Central memory CD8-positive, alpha-beta T cell (primary cell): ENCODE results near the gene TCF4.

Experiments used
- ATAC-seq: fragments of 150-1000 bp; cut with Tn5 transposase; replicated peaks from 2 replicates; pipeline ENCODE4 v1.10.0; 2022; ENCODE audit warnings: mild to moderate bottlenecking, moderate FRiP score, moderate number of reproducible peaks; ENCODE audit not compliant: poor library complexity, severe bottlenecking; ENCODE audit errors: extremely low read depth
- DNase-seq, 2 donors: peaks; one replicate each; pipeline ENCODE4 v3.0.0; 2021; ENCODE audit warnings: low spot score in 2 of 2
- H3K27ac Mint-ChIP-seq: one replicate; pipeline ENCODE4 v1.8.0; 2022; ENCODE audit warnings: low read depth, mild to moderate bottlenecking, moderate library complexity, mixed read lengths
- H3K27me3 Mint-ChIP-seq: one replicate; pipeline ENCODE4 v1.8.0; 2022; ENCODE audit warnings: mixed read lengths
- H3K36me3 Mint-ChIP-seq: one replicate; pipeline ENCODE4 v1.8.0; 2022; ENCODE audit warnings: mild to moderate bottlenecking, moderate library complexity, mixed read lengths; ENCODE audit not compliant: insufficient read depth
- H3K4me1 Mint-ChIP-seq: one replicate; pipeline ENCODE4 v1.8.0; 2022; ENCODE audit warnings: mixed read lengths
- H3K4me3 Mint-ChIP-seq: one replicate; pipeline ENCODE4 v1.8.0; 2022; ENCODE audit warnings: mild to moderate bottlenecking, moderate library complexity, mixed read lengths
- H3K9me3 Mint-ChIP-seq: one replicate; pipeline ENCODE4 v1.8.0; 2022; ENCODE audit warnings: mixed read lengths

The TCF4 gene

DNA sequence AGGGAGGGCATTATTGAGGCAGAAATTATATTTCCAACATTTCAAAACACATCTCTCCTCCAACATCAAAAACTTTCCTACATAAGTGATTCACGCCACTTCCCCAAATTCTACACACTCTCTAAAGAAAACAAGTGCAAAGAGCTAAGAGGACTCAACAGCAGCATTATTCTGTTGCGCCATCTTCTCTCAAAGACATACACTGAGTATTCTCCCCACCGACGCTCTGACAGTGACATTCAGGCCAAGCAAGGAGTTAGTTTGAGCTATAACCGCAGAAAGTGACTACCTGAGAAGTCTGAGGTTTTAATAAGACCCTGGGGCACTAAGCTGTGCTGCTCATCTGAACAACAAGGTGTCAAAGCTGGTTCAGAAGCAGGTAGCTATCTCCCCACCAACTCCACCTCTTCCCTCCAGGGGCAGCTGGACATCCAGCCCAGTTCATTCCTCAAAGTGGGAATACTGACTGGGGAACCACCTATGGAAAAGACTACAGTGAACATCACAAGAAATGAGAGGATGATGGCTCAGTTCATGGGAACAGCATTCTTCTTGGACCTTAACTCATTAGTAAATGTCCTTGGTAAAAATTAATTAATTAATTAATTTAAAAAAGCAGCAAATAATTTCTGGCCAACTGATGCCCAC lies 319.2 kb downstream of the TCF4 start:
- ATAC-seq: no peak

DNA sequence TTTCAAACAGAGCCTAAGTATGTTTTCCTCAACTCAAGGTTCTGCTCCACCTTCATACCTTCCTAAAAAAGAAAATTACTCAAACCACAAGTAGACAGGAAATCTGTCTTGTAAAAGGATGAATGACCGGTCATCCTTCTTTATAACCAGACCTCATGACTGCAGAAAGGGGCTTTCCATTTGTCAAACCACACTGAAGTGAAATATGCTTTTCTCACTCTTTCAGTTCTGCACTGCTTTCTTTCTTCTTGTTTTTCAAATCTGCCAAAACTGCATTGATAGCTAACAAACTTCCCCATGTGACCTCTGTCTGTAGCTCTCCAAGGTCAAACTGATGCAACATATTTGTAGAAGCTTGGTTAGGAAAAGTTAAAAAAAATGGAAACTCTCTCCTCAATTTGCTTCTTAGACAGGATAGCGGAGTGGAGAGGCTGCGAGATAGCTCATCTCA lies 319.8 kb downstream of the TCF4 start:
- Mint-ChIP-seq H3K36me3 (peaks cover 3% of the 10 kb centered on the region), H3K27ac (no peak overlapping the region), H3K9me3 (peaks cover 4% of the 10 kb centered on the region), H3K4me3 (no peak overlapping the region), H3K4me1 (no peaks in the 10 kb centered on the region), H3K27me3 (no peaks in the 10 kb centered on the region)
- no peak for ATAC-seq
- no peak for DNase-seq

More for the DNA sequence above, 319.2 kb downstream of the TCF4 start:
- H3K27ac Mint-ChIP-seq: no peak overlapping the region
- H3K27me3 Mint-ChIP-seq: no peaks in the 10 kb centered on the region
- H3K4me3 Mint-ChIP-seq: no peak overlapping the region
- peaks cover 4% of the 10 kb centered on the region for H3K9me3 Mint-ChIP-seq
- no peaks in the 10 kb centered on the region for H3K4me1 Mint-ChIP-seq
- H3K36me3 Mint-ChIP-seq: peaks cover 3% of the 10 kb centered on the region
- DNase-seq: no peak

DNA sequence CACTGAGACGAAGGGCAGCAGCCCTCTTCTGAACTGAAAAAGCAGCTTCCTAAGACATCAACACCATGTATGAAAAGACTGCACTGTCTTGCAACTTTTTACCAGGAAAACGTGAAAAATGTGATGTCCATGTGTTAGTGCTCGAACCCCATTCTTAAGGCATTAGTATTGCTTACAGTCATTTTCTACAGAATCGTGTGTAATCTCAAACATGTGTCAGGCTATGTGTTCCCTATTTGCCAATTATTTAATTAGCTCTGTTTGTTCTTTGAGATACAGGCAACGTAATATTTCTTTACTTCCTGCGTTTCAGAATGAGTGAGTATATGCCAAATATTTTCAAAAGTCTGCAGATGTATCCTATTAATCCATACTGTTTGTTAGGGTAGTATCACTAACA lies 321.0 kb downstream of the TCF4 start:
- no peak overlapping the region for H3K4me3 Mint-ChIP-seq
- no peaks in the 10 kb centered on the region for H3K27me3 Mint-ChIP-seq
- DNase-seq (no peak), ATAC-seq (no peak)
- H3K9me3 Mint-ChIP-seq: no peaks in the 10 kb centered on the region
- no peaks in the 10 kb centered on the region for H3K4me1 Mint-ChIP-seq
- H3K27ac Mint-ChIP-seq: no peak overlapping the region
- H3K36me3 Mint-ChIP-seq: peaks cover 3% of the 10 kb centered on the region

DNA sequence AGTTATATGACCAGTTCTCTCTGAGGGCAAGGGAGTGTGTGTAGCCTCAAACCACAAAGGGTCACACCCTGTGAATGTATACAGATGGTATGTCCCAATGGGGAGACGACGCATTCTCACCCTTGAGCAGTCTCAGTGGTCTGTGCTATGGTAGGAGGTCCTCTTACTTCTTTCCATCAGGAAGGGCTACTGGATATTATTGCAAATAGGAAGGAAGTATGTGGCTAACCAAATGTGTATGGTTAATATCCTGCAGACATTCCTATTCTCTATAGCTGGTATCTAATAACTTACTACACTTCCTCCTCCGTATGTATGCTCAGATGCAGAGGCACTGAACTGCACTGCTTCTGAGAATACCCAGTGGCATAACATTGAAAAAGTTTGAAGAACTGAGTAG lies 322.0 kb downstream of the TCF4 start:
- Mint-ChIP-seq H3K9me3 (no peaks in the 10 kb centered on the region), H3K27ac (no peak overlapping the region), H3K36me3 (peaks cover 3% of the 10 kb centered on the region), H3K27me3 (no peaks in the 10 kb centered on the region), H3K4me1 (no peaks in the 10 kb centered on the region), H3K4me3 (no peak overlapping the region)
- DNase-seq (no peak), ATAC-seq (no peak)

DNA sequence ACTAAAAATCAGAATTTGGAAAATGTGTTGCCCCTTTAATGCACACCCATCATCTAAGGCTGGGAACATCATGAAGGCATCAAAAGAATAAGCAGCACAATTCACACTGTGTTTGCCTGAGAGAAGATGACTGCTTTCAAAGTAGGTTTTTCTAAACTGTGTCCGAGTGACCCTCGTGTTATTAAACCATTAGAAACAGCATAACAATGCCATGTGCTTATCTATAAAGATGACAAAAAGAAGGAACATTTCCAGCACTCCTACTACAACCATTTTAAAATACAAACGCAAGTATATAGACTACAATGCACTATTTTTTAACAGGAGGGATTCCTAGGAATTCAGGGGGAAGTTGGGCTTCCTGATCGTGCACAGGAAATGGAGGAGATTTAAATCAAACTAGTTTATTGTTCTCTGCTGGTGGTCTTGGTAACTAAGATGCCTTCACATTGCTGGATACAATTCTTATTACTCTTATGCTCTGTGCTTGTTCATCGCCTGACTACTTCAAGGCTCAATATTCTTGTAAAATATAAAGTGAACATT lies 322.8 kb downstream of the TCF4 start:
- no peaks in the 10 kb centered on the region for H3K4me1 Mint-ChIP-seq
- peaks cover 3% of the 10 kb centered on the region for H3K36me3 Mint-ChIP-seq
- no peak for ATAC-seq
- H3K4me3 Mint-ChIP-seq: no peak overlapping the region
- no peak overlapping the region for H3K27ac Mint-ChIP-seq
- no peak for DNase-seq
- H3K9me3 Mint-ChIP-seq: no peaks in the 10 kb centered on the region
- no peaks in the 10 kb centered on the region for H3K27me3 Mint-ChIP-seq

DNA sequence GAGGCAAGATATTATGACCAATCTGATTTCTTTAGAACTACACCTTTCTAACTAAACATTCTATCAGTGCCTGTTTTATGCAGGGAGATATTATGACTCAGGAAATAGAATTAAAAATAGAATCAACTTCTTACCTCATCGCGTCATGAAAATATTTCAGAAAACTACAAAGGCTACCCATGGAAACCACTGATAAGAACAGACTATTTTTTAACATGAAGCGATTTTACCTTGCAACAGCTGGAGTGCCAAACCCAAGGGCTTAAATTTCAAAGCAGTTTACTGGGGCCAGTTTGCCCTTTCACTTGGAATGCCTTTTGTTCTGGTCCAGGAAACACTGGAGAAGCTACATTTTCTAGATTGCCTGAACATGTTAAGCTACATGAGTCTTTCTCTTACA lies 323.9 kb downstream of the TCF4 start:
- H3K4me1 Mint-ChIP-seq: no peaks in the 10 kb centered on the region
- no peak overlapping the region for H3K4me3 Mint-ChIP-seq
- no peaks in the 10 kb centered on the region for H3K36me3 Mint-ChIP-seq
- H3K9me3 Mint-ChIP-seq: no peaks in the 10 kb centered on the region
- ATAC-seq (no peak), DNase-seq (no peak)
- no peak overlapping the region for H3K27ac Mint-ChIP-seq
- H3K27me3 Mint-ChIP-seq: no peaks in the 10 kb centered on the region

DNA sequence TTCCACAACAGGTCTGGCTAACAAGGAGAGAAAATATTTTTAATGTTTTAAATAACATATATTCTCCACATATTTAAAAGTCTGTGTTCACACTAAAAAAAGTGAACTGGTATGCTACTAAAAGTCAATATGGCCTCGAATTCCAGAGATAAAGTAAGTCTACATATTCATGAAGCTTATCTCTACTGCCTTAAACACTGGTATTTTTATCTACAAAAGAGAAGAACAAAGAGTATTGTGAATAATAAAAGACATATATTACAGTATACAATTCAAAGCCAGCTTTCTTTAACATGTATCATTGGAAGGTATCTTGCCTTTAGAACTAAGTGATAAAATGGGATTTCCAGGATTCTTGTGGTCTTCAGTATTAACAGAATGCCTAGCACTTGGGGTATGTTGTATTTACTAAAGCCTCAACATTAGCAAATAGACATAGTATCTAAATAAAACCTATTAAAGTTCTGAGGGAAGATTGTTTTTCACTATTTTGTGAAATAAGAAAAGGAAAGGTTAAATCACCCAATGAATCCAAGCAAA lies 325.9 kb downstream of the TCF4 start:
- DNase-seq: no peak
- H3K4me3 Mint-ChIP-seq: no peak overlapping the region
- no peak overlapping the region for H3K27ac Mint-ChIP-seq
- no peaks in the 10 kb centered on the region for H3K4me1 Mint-ChIP-seq
- H3K27me3 Mint-ChIP-seq: no peaks in the 10 kb centered on the region
- H3K36me3 Mint-ChIP-seq: no peaks in the 10 kb centered on the region
- ATAC-seq: no peak
- H3K9me3 Mint-ChIP-seq: no peaks in the 10 kb centered on the region

DNA sequence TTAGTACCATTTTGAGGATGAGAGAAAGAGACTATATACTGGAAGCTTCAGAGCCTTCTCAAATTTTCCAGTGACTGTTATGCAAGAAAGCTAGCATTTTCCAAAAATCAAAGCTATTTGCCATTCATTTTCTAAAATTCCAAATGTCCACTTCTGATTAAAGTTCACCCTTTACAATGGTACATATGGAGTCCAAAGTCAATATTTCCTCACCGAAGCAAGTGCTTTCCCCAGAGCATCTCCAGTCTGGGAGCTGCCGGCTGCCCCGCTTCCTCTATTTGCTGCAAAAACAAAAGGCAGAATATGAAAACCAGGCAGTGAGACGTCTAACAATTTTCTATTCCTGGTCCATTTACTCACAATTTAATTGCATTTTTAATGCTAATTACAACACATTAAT lies 326.7 kb downstream of the TCF4 start:
- Mint-ChIP-seq H3K4me3 (no peak overlapping the region), H3K27ac (no peak overlapping the region), H3K27me3 (no peaks in the 10 kb centered on the region), H3K9me3 (no peaks in the 10 kb centered on the region), H3K4me1 (no peaks in the 10 kb centered on the region), H3K36me3 (no peaks in the 10 kb centered on the region)
- no peak for DNase-seq
- ATAC-seq: no peak

DNA sequence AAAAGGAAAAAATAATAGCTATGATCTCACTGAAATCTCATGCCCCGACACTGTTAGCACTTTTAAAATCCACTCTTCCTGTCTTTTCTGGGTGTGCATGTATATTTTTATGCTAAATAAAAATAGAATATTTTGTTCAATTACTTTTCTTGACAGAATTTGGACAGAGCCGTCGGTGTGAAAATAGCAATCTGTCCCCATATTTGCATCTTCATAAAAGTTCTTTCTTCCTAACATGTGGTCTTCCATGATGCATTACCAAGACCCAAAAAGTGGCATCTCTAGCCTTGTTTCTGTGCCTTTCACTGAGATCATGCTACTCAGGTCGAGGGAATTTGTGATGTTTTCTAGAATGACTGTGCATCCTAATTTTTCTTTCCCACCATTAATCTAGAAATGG lies 329.9 kb downstream of the TCF4 start:
- Mint-ChIP-seq H3K36me3 (no peaks in the 10 kb centered on the region), H3K4me3 (no peak overlapping the region), H3K27me3 (no peaks in the 10 kb centered on the region), H3K9me3 (no peaks in the 10 kb centered on the region), H3K4me1 (no peaks in the 10 kb centered on the region), H3K27ac (no peak overlapping the region)
- ATAC-seq: no peak
- no peak for DNase-seq

DNA sequence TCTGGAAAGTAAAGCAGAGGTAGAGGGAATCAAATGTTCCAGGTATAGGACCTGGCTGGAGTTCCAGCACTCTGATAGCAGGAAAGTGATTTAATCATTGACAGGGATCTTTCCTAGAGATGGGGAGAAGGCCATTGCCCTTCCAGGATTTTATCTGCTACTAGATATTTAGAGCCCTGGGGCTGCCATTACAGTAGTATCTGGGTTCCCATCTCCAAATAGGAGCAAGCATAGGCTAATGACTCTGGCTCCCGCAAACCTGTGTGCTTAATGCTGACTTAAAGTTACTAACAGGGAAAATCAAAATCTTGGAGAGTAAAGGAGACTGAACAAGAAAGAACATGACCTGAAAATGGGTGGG lies 331.1 kb downstream of the TCF4 start:
- Mint-ChIP-seq H3K4me3 (no peak overlapping the region), H3K27me3 (no peaks in the 10 kb centered on the region), H3K9me3 (no peaks in the 10 kb centered on the region), H3K36me3 (no peaks in the 10 kb centered on the region), H3K27ac (no peak overlapping the region), H3K4me1 (no peaks in the 10 kb centered on the region)
- ATAC-seq: no peak
- DNase-seq: no peak

DNA sequence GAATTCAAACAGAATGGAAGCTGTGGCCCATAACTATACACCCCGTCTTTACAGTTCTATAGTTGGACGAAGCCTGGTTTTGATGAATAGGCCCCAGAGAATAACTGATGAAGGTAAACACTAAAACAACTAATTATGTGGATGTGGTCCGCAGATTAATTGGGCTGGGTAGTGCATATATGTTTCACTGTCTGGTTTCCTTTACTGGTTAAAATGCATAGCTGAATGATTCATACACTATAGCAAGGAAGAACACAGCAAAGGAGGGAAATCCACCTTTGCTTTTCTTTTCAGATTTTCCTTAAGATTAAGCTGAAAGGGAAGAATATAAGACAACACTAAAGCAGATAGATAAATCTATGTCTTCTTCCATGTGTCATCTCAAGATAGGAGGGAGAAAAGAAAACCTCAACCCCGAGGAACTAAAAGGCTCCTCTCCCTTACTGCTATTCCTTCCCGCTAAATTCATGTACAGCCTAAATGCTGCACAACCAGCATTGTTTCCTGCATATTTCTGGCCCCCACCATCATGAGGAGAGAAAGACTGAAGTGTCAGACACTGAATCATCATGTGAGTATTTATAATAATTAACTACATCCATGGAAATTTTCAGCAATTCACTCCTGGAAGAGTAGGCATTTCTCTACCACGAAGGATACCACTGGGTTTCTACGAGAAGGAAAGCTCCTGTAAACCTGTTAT lies 331.6 kb downstream of the TCF4 start:
- no peak overlapping the region for H3K27ac Mint-ChIP-seq
- ATAC-seq (no peak), DNase-seq (no peak)
- H3K4me3 Mint-ChIP-seq: no peak overlapping the region
- H3K4me1 Mint-ChIP-seq: no peaks in the 10 kb centered on the region
- no peaks in the 10 kb centered on the region for H3K9me3 Mint-ChIP-seq
- peaks cover 1% of the 10 kb centered on the region for H3K36me3 Mint-ChIP-seq
- no peaks in the 10 kb centered on the region for H3K27me3 Mint-ChIP-seq

DNA sequence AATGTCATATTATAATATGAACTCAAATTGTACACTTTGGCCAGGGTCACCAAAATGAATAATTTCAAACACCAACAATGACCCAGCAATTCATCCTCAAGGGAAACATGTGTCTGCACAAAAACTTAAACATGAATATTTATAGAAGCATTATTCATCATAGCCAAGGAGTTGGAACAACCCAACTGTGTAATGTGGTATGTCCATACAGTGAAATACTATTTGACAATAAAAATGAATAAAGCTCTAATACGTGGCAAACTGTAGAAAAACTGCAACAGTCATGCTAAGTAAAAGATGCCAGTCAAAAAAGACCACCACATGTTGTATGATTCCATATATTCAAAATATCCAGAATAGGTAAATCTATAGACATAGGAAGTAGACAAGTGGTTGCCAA lies 334.2 kb downstream of the TCF4 start:
- peaks cover 1% of the 10 kb centered on the region for H3K36me3 Mint-ChIP-seq

DNA sequence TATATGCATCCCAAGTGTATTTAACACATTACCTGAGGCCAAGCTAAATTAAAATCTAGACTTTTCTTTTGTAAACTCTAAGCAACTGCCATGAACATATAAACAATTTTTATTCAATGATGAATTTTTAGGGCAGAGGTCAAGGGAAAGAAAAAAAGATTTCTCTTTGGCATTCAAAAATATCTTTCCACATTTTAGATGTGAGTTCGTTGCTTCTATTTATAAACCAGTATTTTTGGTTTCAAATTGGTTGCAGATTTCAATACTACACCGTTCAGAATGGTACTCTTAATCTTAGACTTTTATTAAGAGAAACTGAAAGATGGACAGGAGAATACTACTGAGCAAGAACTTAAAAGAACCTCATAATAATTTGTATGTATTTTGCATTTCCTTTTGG lies 335.1 kb downstream of the TCF4 start:
- H3K4me1 Mint-ChIP-seq: no peaks in the 10 kb centered on the region
- no peak overlapping the region for H3K27ac Mint-ChIP-seq
- no peaks in the 10 kb centered on the region for H3K27me3 Mint-ChIP-seq
- H3K9me3 Mint-ChIP-seq: no peaks in the 10 kb centered on the region
- ATAC-seq (no peak), DNase-seq (no peak)
- H3K36me3 Mint-ChIP-seq: peaks cover 1% of the 10 kb centered on the region
- no peak overlapping the region for H3K4me3 Mint-ChIP-seq

More for the DNA sequence above, 334.2 kb downstream of the TCF4 start:
- no peaks in the 10 kb centered on the region for H3K27me3 Mint-ChIP-seq
- H3K4me3 Mint-ChIP-seq: no peak overlapping the region
- DNase-seq (no peak), ATAC-seq (no peak)
- H3K27ac Mint-ChIP-seq: no peak overlapping the region
- H3K9me3 Mint-ChIP-seq: no peaks in the 10 kb centered on the region
- no peaks in the 10 kb centered on the region for H3K4me1 Mint-ChIP-seq
